GM21576 (cell line): ENCODE data around the gene REXO1.
"Not testable (repeated sequence)": the region's sequence is repeated elsewhere in the genome, so short reads cannot be mapped to it uniquely, and the experiment has no call there.

Experiments
- ATAC-seq: cut with Tn5 transposase; IDR thresholded peaks from one replicate; pipeline ENCODE4 v1.9.1; 2021; ENCODE audit warnings: mild to moderate bottlenecking, moderate library complexity; ENCODE audit not compliant: unreplicated experiment

Gene REXO1

DNA sequence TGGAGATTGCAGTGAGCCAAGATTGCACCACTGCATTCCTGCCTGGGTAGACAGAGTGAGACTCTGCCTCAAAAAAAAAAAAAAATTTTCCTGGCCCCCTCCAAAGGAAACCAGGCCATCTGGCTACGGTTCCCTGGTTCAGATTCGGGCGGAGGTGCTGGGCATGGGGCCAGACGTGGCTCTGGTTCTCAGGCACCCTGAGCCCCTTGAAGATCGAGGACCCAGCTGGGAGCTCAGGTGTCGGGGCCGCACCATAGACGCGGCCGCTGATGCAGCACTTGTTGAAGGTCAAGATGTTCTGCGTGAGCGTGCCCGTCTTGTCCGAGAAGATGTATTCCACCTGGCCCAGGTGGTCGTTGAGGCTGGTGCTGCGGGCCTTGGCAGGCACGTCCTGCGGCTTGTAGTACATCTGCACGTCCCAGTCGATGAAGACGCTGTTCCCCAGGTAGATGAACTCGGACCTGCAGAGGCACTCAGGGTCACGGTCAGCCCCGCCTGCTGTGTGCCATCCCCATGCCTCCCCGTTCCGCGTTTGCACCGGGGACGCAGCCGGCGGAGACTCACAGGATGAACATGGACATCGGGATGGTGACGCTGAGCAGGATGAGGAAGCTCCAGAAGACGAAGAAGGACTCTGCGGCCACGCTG, 48.5 kb downstream of the REXO1 start:
- ATAC-seq, result no peak

- ATAC-seq, result not testable (repeated sequence)
These were observed 51.0 kb downstream of the REXO1 start for GRCh38 chr19:1797313-1797712.

- ATAC-seq, result no peak
These were observed 51.7 kb downstream of the REXO1 start for GRCh38 chr19:1796395-1797142.

- ATAC-seq, result no peak
These were observed 53.7 kb downstream of the REXO1 start for GRCh38 chr19:1794424-1795172.

DNA sequence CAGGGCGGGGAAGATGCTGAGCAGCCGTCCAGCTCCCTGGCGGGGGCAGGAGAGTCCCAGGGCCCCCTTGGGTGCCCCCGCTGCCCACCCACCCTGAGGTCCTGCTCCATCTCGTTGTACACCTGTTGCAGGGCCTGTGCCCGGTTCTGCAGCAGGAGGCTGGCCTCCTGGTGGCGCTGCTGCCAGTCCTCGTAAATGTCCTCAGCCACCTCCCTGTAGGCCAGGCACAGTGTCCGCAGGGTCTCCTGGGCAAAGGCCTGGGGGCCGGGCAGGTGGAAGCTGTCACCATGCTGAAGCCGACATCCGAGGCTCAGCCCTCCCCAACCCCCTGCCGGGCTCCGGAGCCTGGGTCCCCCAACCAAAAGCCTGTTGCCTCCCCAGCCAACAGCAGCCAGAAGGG, 56.4 kb downstream of the REXO1 start:
- ATAC-seq, result no peak

- ATAC-seq, result no peak
These were observed 58.1 kb downstream of the REXO1 start for GRCh38 chr19:1790054-1790792.

DNA sequence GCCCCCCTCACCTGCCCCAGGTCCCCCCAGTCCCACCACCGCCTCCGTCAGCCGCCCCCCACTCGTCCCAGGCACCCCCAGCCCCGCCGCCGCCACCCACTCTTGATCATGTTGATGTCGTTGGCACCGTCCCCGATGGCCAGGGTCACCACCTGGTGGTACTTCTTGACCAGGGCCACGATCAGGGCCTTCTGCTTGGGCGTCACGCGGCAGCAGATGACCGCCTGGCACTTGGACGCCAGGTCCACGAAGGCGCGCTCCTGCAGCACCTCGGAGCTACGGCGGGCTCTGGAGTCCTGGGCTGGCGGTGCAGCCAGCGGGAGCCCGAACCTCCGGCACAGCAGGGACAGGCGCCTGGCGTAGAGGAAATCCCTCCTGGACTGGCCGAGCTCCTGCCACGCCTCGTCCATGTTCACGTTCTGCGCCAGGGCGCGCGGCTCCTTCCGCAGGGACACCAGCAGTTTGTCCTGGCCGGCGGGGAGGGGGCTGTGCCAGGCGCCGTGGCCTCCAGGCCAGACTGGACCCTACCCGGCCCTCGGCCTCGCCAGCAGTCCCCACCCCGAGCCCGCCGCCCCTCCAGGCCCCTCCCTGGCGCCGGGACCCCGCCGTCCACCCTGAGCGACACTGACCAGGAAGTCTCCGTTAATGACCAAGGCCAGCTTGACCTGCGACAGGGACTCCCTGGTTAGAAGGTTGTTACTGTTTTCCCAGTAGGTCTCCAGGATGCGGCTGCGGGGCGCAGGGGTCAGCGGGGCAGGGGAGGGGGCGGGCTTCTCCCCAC, 58.8 kb downstream of the REXO1 start:
- ATAC-seq, result no peak

GRCh38 chr19:1787116-1787515, 61.2 kb downstream of the REXO1 start:
- ATAC-seq, result no peak

- no peak for ATAC-seq
These were observed 61.6 kb downstream of the REXO1 start for GRCh38 chr19:1786668-1787067.

DNA sequence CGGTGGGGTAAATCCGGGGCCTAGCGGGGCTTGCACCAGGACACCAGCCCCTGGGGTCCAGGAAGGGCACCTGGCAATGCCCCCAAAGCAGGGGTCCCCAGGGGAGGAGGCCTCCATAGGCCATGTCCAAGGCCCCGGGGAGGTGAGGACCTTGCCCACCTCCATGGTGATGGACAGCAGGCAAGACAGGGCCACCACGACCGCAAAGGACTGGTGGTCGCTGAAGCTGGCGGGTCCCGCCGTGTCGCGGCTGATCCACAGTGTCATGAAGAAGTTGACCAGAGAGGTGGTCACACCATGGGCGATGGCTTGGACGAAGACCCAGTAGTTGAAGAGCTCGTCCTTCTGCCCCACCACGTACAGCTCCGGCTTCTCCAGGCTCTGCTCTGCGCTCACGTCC, 63.0 kb downstream of the REXO1 start:
- ATAC-seq, result no peak

- no peak for ATAC-seq
These were observed 64.4 kb downstream of the REXO1 start for GRCh38 chr19:1783874-1784273.

DNA sequence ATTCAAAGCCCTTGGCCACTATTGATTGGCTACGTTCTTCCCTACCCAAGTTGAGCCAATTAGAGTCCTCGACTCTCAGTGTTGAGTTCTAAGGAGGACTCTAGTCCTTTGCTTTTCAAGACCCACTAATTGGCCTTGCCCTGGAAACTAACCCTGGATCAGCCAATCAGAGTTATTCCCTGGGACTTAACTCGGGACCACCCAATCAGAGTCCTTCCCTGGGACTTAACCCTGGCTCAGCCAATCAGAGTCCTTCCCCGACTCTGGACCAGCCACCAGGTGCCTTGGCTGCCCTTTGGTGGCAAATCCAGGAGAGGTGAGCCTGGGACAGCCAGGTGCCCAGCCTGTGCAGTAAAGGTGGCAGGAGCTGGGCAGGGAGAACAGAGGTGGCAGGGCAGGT, 64.9 kb downstream of the REXO1 start:
- ATAC-seq, result no peak

DNA sequence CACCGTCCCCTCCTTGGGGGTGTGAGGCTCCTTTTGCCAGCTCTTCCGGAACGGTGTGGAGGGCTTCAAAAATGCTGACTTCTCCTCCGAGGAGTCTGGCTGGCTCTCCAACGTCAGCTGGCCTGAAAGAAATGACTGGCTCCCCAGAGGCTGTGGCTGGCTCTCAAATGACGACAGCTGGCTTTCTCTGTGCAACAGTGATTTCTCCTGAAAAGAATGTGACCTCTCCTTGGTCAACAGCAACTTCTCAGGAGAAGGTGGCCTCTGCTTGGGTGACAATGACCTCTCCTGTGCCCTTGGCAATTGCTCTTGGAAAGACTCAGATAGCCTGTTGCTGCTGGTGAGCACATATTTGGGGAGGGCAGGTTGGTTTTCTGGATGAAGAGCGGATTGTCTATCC, 65.8 kb downstream of the REXO1 start:
- no peak for ATAC-seq

DNA sequence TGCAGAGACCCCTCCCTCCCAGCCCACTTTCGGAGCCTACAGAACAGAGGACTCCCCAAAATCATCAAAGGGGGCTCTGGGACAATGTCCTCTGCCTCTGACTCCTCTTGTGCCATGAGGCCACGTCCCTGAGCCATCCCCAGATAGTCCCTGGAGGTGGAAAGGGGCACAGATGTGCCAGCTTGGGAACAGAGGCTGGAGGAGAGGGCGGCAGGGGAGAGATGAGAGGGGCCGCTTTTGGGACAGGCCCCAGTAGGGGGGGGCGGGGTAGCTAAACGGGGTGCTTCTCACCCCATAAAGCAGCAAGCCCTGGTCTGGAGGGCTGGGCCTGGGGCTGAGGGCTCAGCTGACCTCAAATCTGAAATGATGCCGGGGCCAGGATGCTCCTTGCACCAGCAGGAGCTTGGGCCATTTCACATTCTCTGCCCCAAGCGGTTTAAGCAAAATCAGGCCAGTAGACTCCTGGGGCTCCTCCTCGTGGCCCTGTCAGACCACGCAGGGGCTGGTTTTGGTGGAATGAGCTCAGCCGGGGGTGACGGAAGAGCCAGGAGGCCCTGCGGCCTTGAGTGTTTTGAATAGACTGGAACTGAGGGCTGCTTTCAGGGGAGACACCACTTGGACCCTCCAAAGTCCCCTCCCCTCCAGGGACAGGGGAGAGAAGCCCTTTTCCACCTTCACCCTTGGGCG, 67.9 kb downstream of the REXO1 start:
- ATAC-seq, result no peak

DNA sequence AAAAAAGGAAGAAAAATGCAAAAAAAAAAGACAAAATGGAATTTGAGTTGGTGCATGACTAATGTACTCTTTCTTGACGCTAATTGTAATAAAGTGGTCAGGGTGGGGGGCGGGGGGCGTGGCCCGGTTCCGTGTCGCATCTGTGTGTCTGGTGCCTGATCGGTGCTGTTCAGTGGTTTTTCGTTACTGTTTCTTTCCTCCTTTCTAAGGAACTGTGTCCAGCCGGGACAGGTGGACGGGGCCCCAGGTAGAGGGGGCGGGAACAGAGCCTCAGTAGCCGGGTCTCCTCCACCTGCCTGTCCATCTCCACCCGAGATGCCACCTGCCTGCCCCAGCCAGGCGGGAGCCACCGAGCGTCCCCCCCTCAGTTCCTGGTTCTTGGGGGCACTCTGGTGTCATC, 68.7 kb downstream of the REXO1 start:
- ATAC-seq, result no peak

DNA sequence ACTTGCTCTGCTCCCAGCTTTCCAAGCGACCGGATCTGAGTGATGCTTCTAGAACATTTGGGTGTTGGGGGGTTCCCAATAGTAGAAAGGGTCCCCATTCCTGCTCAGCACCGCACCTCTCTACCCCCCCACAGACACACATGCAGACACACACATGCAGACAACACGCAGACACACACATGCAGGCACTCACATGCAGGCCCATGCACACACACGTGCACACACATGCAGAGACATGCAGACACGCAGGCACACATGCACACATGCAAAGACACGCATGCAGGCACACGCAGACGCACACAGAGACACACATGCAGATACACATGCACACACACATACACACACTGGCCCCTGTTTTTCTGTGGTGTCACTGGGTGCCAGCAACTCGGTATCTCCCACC, 71.1 kb downstream of the REXO1 start:
- ATAC-seq, result no peak

GRCh38 chr19:1776606-1777147, 71.6 kb downstream of the REXO1 start:
- no peak for ATAC-seq

- ATAC-seq, result no peak
These were observed 72.2 kb downstream of the REXO1 start for GRCh38 chr19:1775951-1776605.
